GM12878 (cell line): ENCODE results near the gene TMEM163. TPM values are rescaled to one million over a fixed set of nuclear protein-coding genes. Genes with fewer than 3 reads are reported as not detected.

Experiments
- ATAC-seq: fragments of 200-7000 bp; cut with Tn5 transposase; 3 replicates; pipeline ENCODE4 v1.9.1; 2020; ENCODE audit warnings: mild to moderate bottlenecking, moderate library complexity
- BruUV-seq: library from RNA; stranded (reverse); fragments of 400-500 nt; replicated peaks from 2 replicates; lab custom pipeline; 2021; lab: Mats Ljungman, UMichigan
- CTCF ChIA-PET: fragments of 300-600 bp; sonication (Branson Sonifier 250); formaldehyde crosslinking; extraction: SDS; loops from one replicate; lab custom pipeline; 2021; ENCODE audit warnings: inconsistent platforms; lab: Yijun Ruan, JAX
- POLR2A ChIA-PET: fragments of 350-600 bp; formaldehyde crosslinking; extraction: SDS; loops from one replicate; lab custom pipeline; 2021; ENCODE audit warnings: inconsistent platforms; lab: Charles Lee
- RAD21 ChIA-PET: fragments of 300-600 bp; sonication (Branson Sonifier 250); formaldehyde crosslinking; loops from one replicate; lab custom pipeline; 2023; ENCODE audit warnings: antibody characterized with exemption; ENCODE audit not compliant: unreplicated experiment; lab: Charles Lee
- SMC1A ChIA-PET: fragments of 300-600 bp; sonication (Branson Sonifier 250); formaldehyde crosslinking; loops from one replicate; lab custom pipeline; 2023; ENCODE audit not compliant: unreplicated experiment, uncharacterized antibody; lab: Charles Lee
- DNase-seq: peaks from one replicate; pipeline ENCODE4 v3.0.0-alpha.2; 2011; ENCODE audit warnings: low read depth, low spot score
- FAIRE-seq: peaks from 3 replicates; lab custom pipeline; 2011; peaks lifted over from hg19 to GRCh38; lab: Jason Lieb, UNC
- H2AFZ ChIP-seq: 2 replicates; pipeline ENCODE4 v1.6.0; 2011; ENCODE audit warnings: low read depth, low read length, control low read depth; ENCODE audit not compliant: control insufficient read depth
- H3K27ac ChIP-seq: 2 replicates; pipeline ENCODE4 v1.5.1; 2011; ENCODE audit warnings: control low read depth; ENCODE audit not compliant: control insufficient read depth, insufficient read depth
- H3K27me3 ChIP-seq, 2 experiments: replicated peaks in 1 of 2; 2 replicates each; pipeline versions ENCODE4 v1.6.0 to v1.6.1; 2011; ENCODE audit warnings: low read length in 1 of 2; ENCODE audit not compliant: control insufficient read depth in 2 of 2, insufficient read depth in 2 of 2
- H3K36me3 ChIP-seq, 2 experiments: 2 replicates each; pipeline ENCODE4 v1.5.1; 2011; ENCODE audit warnings: low read length in 1 of 2; ENCODE audit not compliant: control insufficient read depth in 2 of 2, insufficient read depth in 2 of 2
- H3K4me1 ChIP-seq: 2 replicates; pipeline ENCODE4 v1.6.1; 2011; ENCODE audit warnings: mild to moderate bottlenecking, low read length, moderate library complexity, mixed read lengths; ENCODE audit not compliant: control insufficient read depth, insufficient read depth
- H3K4me2 ChIP-seq: 2 replicates; pipeline ENCODE4 v1.6.0; 2011; ENCODE audit warnings: control low read depth; ENCODE audit not compliant: control insufficient read depth, insufficient read depth
- H3K4me3 ChIP-seq: fragments of 200-600 bp; sonication (generic); 2 replicates; pipeline ENCODE4 v1.5.1; 2016
- H3K79me2 ChIP-seq: 2 replicates; pipeline ENCODE4 v1.6.0; 2011; ENCODE audit warnings: low read length; ENCODE audit not compliant: control insufficient read depth, insufficient read depth
- H3K9ac ChIP-seq: 2 replicates; pipeline ENCODE4 v1.8.0; 2011; ENCODE audit warnings: low read length, control low read depth, mixed read lengths; ENCODE audit not compliant: control insufficient read depth, insufficient read depth
- H3K9me3 ChIP-seq: replicated peaks from 3 replicates; pipeline ENCODE4 v1.5.1; 2011; ENCODE audit warnings: mild to moderate bottlenecking, low read length; ENCODE audit not compliant: control insufficient read depth, insufficient read depth
- H4K20me1 ChIP-seq: 2 replicates; pipeline ENCODE4 v1.6.0; 2011; ENCODE audit not compliant: control insufficient read depth, insufficient read depth
- CBX5 ChIP-seq: sonication (generic); IDR thresholded peaks from 2 replicates; pipeline ENCODE4 v1.6.1; 2016; ENCODE audit warnings: low read depth, moderate library complexity, mild to moderate bottlenecking, inconsistent platforms
- DPF2 ChIP-seq: fragments of 450-650 bp; IDR thresholded peaks from 2 replicates; pipeline ENCODE4 v1.6.1; 2017; ENCODE audit warnings: mild to moderate bottlenecking
- ESRRA ChIP-seq: IDR thresholded peaks from 2 replicates; pipeline ENCODE4 v1.6.1; 2012; ENCODE audit warnings: mild to moderate bottlenecking, low read length, improper control_type of control experiment
- GABPA ChIP-seq: IDR thresholded peaks from 2 replicates; pipeline ENCODE4 v1.6.1; 2014; ENCODE audit warnings: antibody characterized with exemption, low read depth, mild to moderate bottlenecking, inconsistent platforms
- MEF2A ChIP-seq: IDR thresholded peaks from 2 replicates; pipeline ENCODE4 v1.6.1; 2011; ENCODE audit warnings: low read depth, mild to moderate bottlenecking, low read length, moderate library complexity; ENCODE audit not compliant: insufficient read depth
- NBN ChIP-seq: fragments of 450-650 bp; IDR thresholded peaks from 2 replicates; pipeline ENCODE4 v1.6.1; 2016
- NR2C2 ChIP-seq: IDR thresholded peaks from 2 replicates; pipeline ENCODE4 v1.6.1; 2011; ENCODE audit warnings: borderline replicate concordance, low read depth; ENCODE audit not compliant: control insufficient read depth, insufficient read length
- NRF1 ChIP-seq: conservative IDR thresholded peaks from 2 replicates; pipeline ENCODE4 v1.6.1; 2011; ENCODE audit warnings: mild to moderate bottlenecking, low read depth, low read length, improper control_type of control experiment
- PML ChIP-seq: IDR thresholded peaks from 2 replicates; pipeline ENCODE4 v1.6.1; 2012; ENCODE audit warnings: low read length, inconsistent platforms
- RELA ChIP-seq: fragments of 450-650 bp; IDR thresholded peaks from 2 replicates; pipeline ENCODE4 v1.8.0; 2014; ENCODE audit warnings: borderline replicate concordance; ENCODE audit not compliant: partially characterized antibody
- TCF7 ChIP-seq: IDR thresholded peaks from 2 replicates; pipeline ENCODE4 v1.6.1; 2014; ENCODE audit warnings: antibody characterized with exemption, borderline replicate concordance
- ZNF217 ChIP-seq: fragments of 450-650 bp; IDR thresholded peaks from 2 replicates; pipeline ENCODE4 v1.6.1; 2017; ENCODE audit warnings: antibody characterized with exemption, mild to moderate bottlenecking
- ZNF592 ChIP-seq: fragments of 450-650 bp; IDR thresholded peaks from 2 replicates; pipeline ENCODE4 v1.6.1; 2017; ENCODE audit warnings: mild to moderate bottlenecking, moderate library complexity
- ZSCAN29 ChIP-seq: fragments of 450-650 bp; IDR thresholded peaks from 2 replicates; pipeline ENCODE4 v1.6.1; 2017; ENCODE audit warnings: mild to moderate bottlenecking, moderate library complexity
- WGBS: methylation state at CpG from one replicate; pipeline ENCODE4 v1.1.6; 2016; ENCODE audit warnings: low lambda C conversion rate; ENCODE audit not compliant: insufficient replicate concordance, insufficient coverage; ENCODE audit errors: missing lambda C conversion rate; 5-methylcytosine and 5-hydroxymethylcytosine counted together
- in situ Hi-C: fragments of 300-500 bp; cut with MboI; formaldehyde crosslinking; loops from 9 replicates; pipeline ENCODE4 v1.14.3; 2018; ENCODE audit warnings: mixed read lengths
- intact Hi-C: fragments of 100-400 bp; cut with micrococcal nuclease; formaldehyde crosslinking; loops from one replicate; pipeline ENCODE4 v1.14.2; 2022; ENCODE audit not compliant: unreplicated experiment
- polyA plus RNA-seq, 11 experiments: library from polyadenylated mRNA; depleted of rRNA in 4 of 11; unstranded in 6 of 11; stranded (reverse) in 5 of 11; fragments of >200 nt; fragmentation: Nextera tagmentation in 4 of 11; fragmentation: Illumina TruSeq in 1 of 11; extraction: Ambion mirVana in 4 of 11; extraction: Trizol in 1 of 11; gene quantifications; 1 replicate in 1 of 11; 2 replicates in 10 of 11; pipeline versions ENCODE4 v1.2.1 to v1.2.3, GENCODE V29; 2011 to 2016; ENCODE audit warnings: inconsistent platforms in 2 of 11, missing spikeins in 2 of 11, low read depth in 1 of 11
- total RNA-seq, 4 experiments: library from RNA; depleted of rRNA in 3 of 4; stranded (reverse); fragments of >200 nt in 3 of 4; fragmentation: Illumina TruSeq in 1 of 4; extraction: Trizol in 1 of 4; gene quantifications; 2 replicates each; pipeline versions ENCODE4 v1.2.1 to v1.2.3, GENCODE V29; 2013 to 2021

The TMEM163 gene
- total and polyA plus RNA-seq, 10 of the 15 experiments (the other 5 are each of a cell fraction or from before 2014, with no cell fraction given), result 0.05 to 0.11 (median 0.07) TPM; not detected in 4

- BruUV-seq, result no TSS peak
- Histone ChIP-seq H2AFZ (no peak overlapping the region), H3K4me1 (no peaks in the 10 kb centered on the region), H3K27ac (no peak overlapping the region), H3K4me2 (no peak overlapping the region), H3K27me3 (0 out of 4 replicates have a peak, but pooled peaks cover 0 to 1% of the 10 kb centered on the region in 2 experiments), H3K36me3 (no peaks in the 10 kb centered on the region), H4K20me1 (no peaks in the 10 kb centered on the region), H3K4me3 (no peak overlapping the region), H3K9ac (no peak overlapping the region), H3K9me3 (no peaks in the 10 kb centered on the region), H3K79me2 (no peaks in the 10 kb centered on the region)
- in situ Hi-C loops (no loop called here), intact Hi-C loops (loop anchor here (5.0 kb wide), 1 partner anchor 425 kb away; no protein-coding TSS in a partner anchor)
- ATAC-seq (no peak), DNase-seq (no peak), FAIRE-seq (no peak)
- 40% methylated on average over 4 of the region's 4 CpGs for WGBS
- ChIA-PET RAD21 (no interaction called here), CTCF (no interaction called here), POLR2A (no interaction called here), SMC1A (no interaction called here)
- TF ChIP-seq TCF7, result no peak
- TF ChIP-seq ZSCAN29, result no peak
- no peak for TF ChIP-seq NR2C2
- TF ChIP-seq DPF2, result no peak
- TF ChIP-seq NRF1, result no peak
- TF ChIP-seq ESRRA, result no peak
- no peak for TF ChIP-seq RELA
- TF ChIP-seq NBN, result no peak
- TF ChIP-seq MEF2A, result no peak
- no peak for TF ChIP-seq GABPA
- no peak for TF ChIP-seq ZNF592
- TF ChIP-seq CBX5, result no peak
- no peak for TF ChIP-seq PML
- TF ChIP-seq ZNF217, result no peak
Observed at GRCh38 chr2:134537702-134538101, 181.1 kb downstream of the TMEM163 start.
